HG02852 (cell line): Measurements from ENCODE around the gene KCND2.

Experiments
- ATAC-seq: cut with Tn5 transposase; IDR thresholded peaks from one replicate; pipeline ENCODE4 v1.9.1; 2021; ENCODE audit warnings: mild to moderate bottlenecking, moderate library complexity; ENCODE audit not compliant: unreplicated experiment

Gene KCND2

GRCh38 chr7:120475994-120476393, 203.0 kb downstream of the KCND2 start:
- peak; percentile 74 for ATAC-seq

- no peak for ATAC-seq
These were observed 207.5 kb downstream of the KCND2 start for GRCh38 chr7:120480472-120480871.

GRCh38 chr7:120480930-120481329, 208.0 kb downstream of the KCND2 start:
- no peak for ATAC-seq

- no peak for ATAC-seq
These were observed 213.2 kb downstream of the KCND2 start for GRCh38 chr7:120486164-120486563.

- no peak for ATAC-seq
These were observed 229.2 kb downstream of the KCND2 start for GRCh38 chr7:120502132-120502531.

- no peak for ATAC-seq
These were observed 229.8 kb downstream of the KCND2 start for GRCh38 chr7:120502825-120503224.

GRCh38 chr7:120504386-120504785, 231.4 kb downstream of the KCND2 start:
- ATAC-seq = no peak

- no peak for ATAC-seq
These were observed 232.8 kb downstream of the KCND2 start for GRCh38 chr7:120505770-120506169.

- ATAC-seq = no peak
These were observed 239.7 kb downstream of the KCND2 start for GRCh38 chr7:120512701-120513100.

GRCh38 chr7:120519224-120519623, 246.2 kb downstream of the KCND2 start:
- ATAC-seq = no peak

GRCh38 chr7:120521761-120522737, 249.1 kb downstream of the KCND2 start:
- no peak for ATAC-seq

GRCh38 chr7:120523985-120524384, 251.0 kb downstream of the KCND2 start:
- ATAC-seq = no peak

- no peak for ATAC-seq
These were observed 254.0 kb downstream of the KCND2 start for GRCh38 chr7:120526902-120527509.

GRCh38 chr7:120529736-120530135, 256.8 kb downstream of the KCND2 start:
- ATAC-seq = no peak

- ATAC-seq = no peak
These were observed 265.4 kb downstream of the KCND2 start for GRCh38 chr7:120538335-120538734.

GRCh38 chr7:120539321-120539720, 266.3 kb downstream of the KCND2 start:
- no peak for ATAC-seq

GRCh38 chr7:120547605-120548004, 274.6 kb downstream of the KCND2 start:
- ATAC-seq = peak; percentile 36

- peak; percentile 36 for ATAC-seq
These were observed 277.6 kb downstream of the KCND2 start for GRCh38 chr7:120550494-120551048.

- peak; percentile 41 for ATAC-seq
These were observed 280.5 kb downstream of the KCND2 start for GRCh38 chr7:120553491-120553890.

- ATAC-seq = peak; percentile 63
These were observed 282.1 kb downstream of the KCND2 start for GRCh38 chr7:120554960-120555571.

GRCh38 chr7:120564145-120564544, 291.2 kb downstream of the KCND2 start:
- ATAC-seq = no peak
